Inflammatory macrophage treated with lipopolysaccharide for 1 hour (primary cell): ENCODE results near the gene KDM5B.
"Not testable (repeated sequence)": the region's sequence is repeated elsewhere in the genome, so short reads cannot be mapped to it uniquely, and the experiment has no call there.

Experiments used
- DNase-seq, 2 donors: peaks; one replicate each; pipeline ENCODE4 v3.0.0-alpha.2; 2020 to 2022

The KDM5B gene

DNA sequence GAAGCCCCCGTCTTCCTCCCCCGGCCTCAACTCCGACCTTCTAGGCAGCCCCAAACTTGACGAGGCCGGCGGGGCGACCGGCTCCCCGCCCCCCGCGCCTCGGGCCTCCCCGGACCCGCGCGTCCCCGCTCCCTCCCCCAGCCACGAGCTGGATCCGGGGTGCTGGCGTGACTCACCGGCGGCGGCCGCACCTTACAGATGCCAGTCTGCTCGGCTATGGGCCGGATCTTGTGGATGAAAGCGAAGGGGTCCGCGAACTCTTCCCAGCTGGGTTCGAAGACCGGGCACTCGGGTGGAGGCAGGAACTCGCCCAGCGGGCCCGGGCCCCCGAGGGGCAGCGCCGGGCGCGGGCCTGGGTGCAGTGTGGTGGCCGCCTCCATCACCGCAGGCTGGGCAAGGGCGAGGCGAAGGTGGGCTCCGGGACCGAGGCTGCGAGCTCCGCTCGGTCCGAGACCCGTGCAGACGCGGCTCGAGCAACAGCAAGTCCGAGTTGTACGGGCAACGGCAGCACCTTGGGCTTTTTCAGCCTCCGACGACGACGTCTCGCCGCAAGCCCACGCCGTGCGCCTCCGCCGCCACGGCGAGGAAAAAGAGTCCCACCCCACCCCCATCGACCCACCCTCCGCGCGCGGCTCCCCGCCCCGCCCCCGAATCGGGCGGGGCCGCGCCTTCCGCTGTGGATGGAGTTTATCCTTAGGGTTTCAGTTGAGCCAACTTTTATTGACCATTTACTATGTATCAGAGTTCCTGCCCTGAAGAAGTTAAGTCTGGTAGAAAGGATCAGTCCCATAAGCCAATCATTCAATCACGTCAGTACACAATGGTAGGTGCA lies at the start of gene KDM5B:
KDM5B (minus strand) TSS at position 496 of the 832 bp plus-strand sequence; CDS start at position 380, 116 bp downstream.
- peak; percentile 37 to 40 for DNase-seq

DNA sequence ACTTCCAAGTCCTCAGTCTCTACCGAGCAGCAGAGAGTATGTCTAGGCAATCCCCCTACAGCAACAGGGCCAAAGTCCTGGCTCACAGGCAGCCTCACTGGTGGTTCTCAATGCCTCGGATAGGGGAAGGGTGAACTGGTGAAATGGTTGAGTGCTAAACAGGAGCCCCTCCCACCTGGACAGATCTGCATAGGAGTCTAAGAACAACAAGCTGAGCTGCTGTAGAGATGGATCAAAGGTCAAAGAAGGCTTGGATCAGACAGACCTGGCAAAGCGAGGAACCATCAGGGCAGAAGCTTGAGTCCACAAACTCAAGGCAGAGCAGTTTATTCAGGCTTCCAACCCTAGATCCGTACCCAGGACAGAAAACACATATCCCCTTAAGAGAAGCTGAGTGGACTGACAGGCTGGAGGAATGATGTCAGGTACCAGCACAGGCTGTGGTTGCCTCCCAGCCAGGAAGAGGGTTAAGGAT lies 49.0 kb upstream of the KDM5B start:
- no peak for DNase-seq

- peak; percentile 41 to 68 for DNase-seq
Observed at GRCh38 chr1:202856014-202856413, 47.8 kb upstream of the KDM5B start.

- no peak for DNase-seq
Observed at GRCh38 chr1:202854787-202855186, 46.6 kb upstream of the KDM5B start.

DNA sequence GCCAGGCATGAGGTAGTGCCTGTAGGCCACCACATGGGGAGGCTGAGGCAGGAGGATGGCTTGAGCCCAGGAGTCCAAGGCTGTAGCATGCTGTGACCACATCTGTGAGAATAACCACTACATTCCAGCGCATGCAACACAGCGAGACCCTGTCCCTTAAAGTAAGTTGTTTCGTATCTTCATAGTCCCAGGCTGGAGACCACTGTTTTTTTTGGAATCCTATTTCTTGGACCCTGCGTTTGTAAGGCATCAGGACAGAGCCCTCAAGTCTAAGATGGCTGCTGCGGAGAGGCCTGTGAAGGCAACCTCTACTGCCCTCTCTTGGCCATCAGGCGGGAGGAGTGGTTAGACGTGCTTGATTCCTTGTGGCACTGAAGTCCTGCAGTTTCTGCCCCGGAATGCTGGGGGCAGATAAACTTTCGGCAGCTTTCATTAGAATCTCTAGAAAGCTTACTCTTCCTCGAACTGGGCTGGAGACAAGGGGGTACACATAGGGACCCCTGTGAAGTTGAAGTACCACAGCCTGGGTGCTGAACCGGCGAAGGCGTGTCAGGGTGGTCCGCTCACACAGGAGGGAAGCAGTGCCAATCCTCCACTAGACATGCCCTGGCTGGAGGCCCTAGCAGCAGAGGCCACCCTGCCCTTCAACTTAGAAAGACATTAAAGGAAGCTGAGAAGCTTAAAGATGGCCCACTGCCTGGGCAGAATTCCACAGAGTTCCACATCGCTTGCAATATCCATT lies 44.1 kb upstream of the KDM5B start:
- DNase-seq: peak; percentile 56 to 71

- no peak for DNase-seq
Observed at GRCh38 chr1:202850593-202851362, 42.6 kb upstream of the KDM5B start.

DNA sequence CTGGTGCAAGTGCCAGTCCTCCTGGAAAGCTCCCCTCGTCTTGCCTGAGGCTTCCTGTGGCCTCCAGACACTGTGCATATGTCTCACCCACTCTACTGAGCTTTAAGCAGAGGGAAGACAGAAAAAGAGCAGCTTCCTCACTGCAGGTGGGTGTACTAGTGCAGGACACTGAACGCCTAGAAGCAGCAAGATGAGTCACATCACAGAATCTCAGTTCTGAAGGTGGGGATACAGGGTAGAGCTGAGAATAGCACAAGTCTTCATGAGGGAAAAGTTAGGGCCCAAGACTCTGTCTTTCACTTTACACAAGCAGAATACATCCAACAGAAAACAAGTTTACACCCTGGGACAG lies 39.9 kb upstream of the KDM5B start:
- DNase-seq: no peak

- no peak for DNase-seq
Observed at GRCh38 chr1:202844935-202845334, 36.7 kb upstream of the KDM5B start.

- no peak for DNase-seq
Observed at GRCh38 chr1:202844259-202844658, 36.0 kb upstream of the KDM5B start.

- DNase-seq: no peak
Observed at GRCh38 chr1:202843081-202843480, 34.9 kb upstream of the KDM5B start.

- peak in 1 of 2 donors; percentile 22 for DNase-seq
Observed at GRCh38 chr1:202837746-202838262, 29.6 kb upstream of the KDM5B start.

DNA sequence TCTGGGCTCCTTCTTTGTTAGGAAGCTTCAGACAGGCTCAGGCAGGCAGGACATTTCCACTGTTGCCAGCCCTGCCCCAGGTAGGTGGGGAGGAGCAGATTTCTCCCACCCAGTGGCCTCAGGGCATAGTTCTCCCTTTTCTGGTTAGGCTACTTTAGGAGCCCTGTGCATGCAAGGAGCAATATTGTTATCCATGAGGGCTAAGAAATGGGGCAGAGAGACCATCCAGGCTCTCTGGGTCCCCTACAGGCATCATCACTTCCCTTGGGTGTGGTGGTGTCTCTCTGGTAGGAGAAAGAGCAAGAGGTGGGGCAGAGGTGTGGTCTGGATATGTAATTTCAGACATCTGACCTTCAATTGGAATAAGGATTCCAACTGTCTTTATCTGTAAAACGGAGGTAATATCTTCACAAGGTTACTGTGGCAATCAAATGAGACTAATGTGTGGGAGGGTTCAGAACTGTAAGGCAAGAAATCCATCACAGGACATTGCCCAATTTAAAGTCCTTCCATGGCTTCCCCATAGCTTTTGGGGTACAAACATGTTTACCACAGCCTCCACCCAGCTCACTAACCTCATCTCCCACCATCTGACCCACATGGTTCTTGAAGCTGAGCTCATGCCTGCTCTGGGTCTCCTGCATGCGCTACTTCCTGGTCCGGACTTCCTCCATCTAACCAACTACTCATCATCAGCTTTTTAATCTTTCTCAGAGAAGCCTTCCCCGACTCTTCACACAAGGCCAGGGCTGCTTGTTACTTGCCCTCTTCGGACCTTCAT lies 28.6 kb upstream of the KDM5B start:
- DNase-seq: peak; percentile 82 to 98

DNA sequence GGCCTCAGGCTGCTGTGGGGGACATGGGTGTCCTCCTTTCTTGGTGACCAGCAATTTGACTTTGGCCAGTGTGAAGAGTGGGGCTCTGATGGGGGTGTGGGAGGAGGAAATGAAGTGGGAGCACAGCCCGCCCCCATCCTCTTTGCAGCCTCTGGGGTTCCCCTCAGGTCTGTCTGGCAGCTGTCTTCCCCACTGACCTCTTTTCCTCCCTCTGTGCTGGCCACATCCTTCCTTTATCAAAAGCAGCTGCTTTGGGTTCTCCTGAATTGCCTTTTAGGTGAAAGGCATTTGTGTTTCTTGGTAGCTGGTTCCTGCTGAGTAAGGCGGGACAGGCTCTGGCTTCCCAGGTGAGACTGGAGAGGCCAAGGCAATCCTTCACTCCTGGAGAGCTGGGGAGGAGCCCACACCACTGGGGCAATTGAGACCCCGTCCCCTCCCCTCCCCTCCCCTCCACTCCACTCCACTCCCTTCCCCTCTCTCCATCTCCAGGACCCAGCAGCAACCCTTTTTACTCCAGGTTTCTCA lies 27.4 kb upstream of the KDM5B start:
- peak; percentile 29 to 37 for DNase-seq

DNA sequence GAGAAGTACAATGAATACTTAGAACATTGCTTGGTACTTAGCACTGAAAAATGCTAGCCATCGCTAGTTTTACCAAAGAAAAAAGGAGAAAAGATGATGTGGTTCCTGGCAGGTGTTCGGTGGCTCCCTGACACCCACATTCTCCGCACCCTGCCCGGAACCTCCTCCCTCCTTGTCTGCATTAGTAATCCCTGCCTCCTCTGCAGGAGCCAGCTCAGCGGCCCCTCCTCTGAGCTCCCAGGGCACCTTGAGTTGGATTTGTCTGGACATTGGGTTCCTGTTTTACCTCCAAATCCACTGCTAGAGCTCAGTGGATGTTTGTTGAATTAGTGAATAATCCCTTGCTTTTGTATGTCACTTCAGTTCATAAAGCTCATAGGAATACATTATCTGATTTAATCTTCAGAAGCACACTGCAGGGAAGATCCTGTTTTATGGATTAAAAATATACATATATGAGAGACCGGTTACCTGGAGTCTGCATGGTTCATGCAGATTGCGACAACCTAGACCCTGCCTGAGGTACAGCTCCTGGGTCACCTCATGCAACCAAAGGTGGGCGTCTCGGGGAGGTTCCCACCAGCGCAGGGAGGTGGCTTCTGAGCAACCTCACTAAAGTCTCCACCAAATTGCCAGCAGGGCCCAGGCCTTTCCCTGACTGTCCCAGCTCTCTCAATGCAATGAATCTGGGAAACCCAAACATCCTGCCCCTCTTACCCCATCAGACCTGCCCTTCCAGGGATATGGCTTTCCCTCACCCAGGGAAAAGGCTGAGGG lies 26.7 kb upstream of the KDM5B start:
- DNase-seq: no peak

DNA sequence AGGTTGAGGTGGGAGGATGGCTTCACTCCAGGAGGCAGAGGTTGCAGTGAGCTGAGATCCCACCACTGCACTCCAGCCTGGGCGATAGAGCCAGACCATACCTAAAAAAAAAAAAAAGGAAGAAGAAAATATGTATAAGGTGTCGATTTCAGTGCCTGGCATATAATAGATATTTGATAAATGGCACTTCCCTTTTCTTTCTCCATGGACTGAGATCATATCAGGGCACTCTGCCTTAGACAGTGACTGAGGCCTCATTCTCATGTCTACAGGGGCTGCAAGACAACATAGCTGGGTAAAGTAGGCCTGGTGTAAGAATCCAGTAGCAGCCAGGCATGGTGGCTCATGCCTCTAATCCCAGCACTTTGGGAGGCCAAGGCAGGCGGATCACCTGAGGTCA lies 23.7 kb upstream of the KDM5B start:
- DNase-seq: no peak

DNA sequence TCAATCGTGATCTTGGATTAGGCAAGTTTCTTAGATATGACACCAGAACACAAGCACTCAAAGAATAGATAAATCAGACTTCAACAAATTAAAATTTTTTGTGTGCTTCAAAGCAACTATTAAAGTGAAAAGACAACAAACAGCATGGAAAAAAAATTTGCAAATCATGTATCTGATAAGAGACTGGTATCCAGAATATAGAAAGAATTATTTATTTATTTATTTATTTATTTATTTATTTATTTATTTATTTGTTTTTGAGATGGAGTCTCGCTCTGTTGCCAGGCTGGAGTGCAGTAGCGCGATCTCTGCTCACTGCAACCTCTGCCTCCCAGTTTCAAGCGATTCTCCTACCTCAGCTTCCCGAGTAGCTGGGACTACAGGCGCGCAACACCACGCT lies 21.0 kb upstream of the KDM5B start:
- not testable (repeated sequence) for DNase-seq

- no peak for DNase-seq
Observed at GRCh38 chr1:202825748-202826147, 17.5 kb upstream of the KDM5B start.

DNA sequence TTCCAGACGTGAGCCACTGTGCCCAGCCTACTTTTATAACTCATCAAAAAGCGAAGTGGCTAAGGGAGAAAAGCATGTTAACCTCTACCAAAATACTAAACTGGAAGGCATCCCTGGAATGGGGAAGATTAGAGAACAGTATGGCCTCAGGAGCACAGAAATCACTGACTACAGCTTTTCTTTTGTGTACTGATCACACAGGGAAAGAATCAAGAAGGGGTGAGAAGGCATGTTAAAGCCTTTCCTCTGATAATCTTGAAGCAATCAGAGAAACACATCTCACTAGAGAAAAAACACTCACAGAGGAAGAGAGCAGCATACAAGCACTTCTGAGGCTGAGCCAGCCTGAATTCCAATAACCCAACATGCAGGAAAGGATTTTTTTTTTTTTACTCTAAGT lies 13.2 kb upstream of the KDM5B start:
- DNase-seq: no peak

- DNase-seq: no peak
Observed at GRCh38 chr1:202818819-202819218, 10.6 kb upstream of the KDM5B start.

DNA sequence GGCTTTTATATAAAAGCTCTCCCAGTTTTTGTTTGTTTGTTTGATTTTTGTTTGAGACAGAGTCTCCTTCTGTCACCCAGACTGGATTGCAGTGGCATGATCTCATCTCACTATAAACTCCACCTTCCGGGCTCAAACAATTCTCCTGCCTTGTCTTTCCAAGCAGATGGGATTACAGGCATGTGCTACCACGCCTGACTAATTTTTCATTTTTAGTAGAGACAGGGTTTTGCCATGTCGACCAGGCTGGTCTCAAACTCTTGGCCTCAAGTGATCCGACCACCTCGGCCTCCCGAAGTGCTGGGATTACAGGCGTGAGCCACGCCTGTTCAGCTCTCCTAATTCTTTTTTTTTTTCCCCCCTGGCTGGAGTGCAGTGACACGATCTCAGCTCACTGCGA lies 6.9 kb upstream of the KDM5B start:
- DNase-seq: no peak
